ENCODE data around the gene CD300LF. TPM values are rescaled to one million over a fixed set of nuclear protein-coding genes. Genes with fewer than 3 reads are reported as not detected.

The CD300LF gene
- total RNA-seq, 1 experiment from 2014 or later, result not detected

- no peak for TF ChIP-seq STAT6 (CRISPR knock-in tag; conservative IDR thresholded peaks at IDR 0.05; ENCODE audit: low read depth)
- TF ChIP-seq JAZF1 (CRISPR knock-in tag; IDR thresholded peaks at IDR 0.05), result no peak
Measured at GRCh38 chr17:74725111-74725510, 12.4 kb upstream of the CD300LF start (continued).

- H3K36me3 Mint-ChIP-seq, result no peaks in the 10 kb centered on the region
- POLR2A ChIA-PET, result no interaction called here
- H3K27me3 Mint-ChIP-seq (ENCODE audit: low read depth), result peaks cover 11% of the 10 kb centered on the region; the same call in 1 of the 2 replicates
- ATAC-seq (no peak), DNase-seq (ENCODE audit: low spot score) (no peak)
- no peak overlapping the region for H3K4me3 Mint-ChIP-seq
- no peaks in the 10 kb centered on the region for H3K9me3 Mint-ChIP-seq
- H3K27ac Mint-ChIP-seq, result no peak overlapping the region
- H3K4me1 Mint-ChIP-seq, result no peaks in the 10 kb centered on the region
- TF ChIP-seq ATF1 (CRISPR knock-in tag; IDR thresholded peaks at IDR 0.05) (no peak), USF2 (CRISPR knock-in tag; IDR thresholded peaks at IDR 0.05) (no peak), ZNF532 (CRISPR knock-in tag; IDR thresholded peaks at IDR 0.05; ENCODE audit: borderline replicate concordance) (no peak), KAT7 (CRISPR knock-in tag; IDR thresholded peaks at IDR 0.05; ENCODE audit: borderline replicate concordance) (no peak), ZNF219 (CRISPR knock-in tag; IDR thresholded peaks at IDR 0.05; ENCODE audit: borderline replicate concordance) (no peak), TEAD1 (CRISPR knock-in tag; IDR thresholded peaks at IDR 0.05) (no peak), NR2C2 (CRISPR knock-in tag; IDR thresholded peaks at IDR 0.05) (no peak), ESRRA (CRISPR knock-in tag; IDR thresholded peaks at IDR 0.05; ENCODE audit: borderline replicate concordance) (no peak), FOXJ3 (CRISPR knock-in tag; IDR thresholded peaks at IDR 0.05; ENCODE audit: borderline replicate concordance) (no peak), STAT6 (CRISPR knock-in tag; conservative IDR thresholded peaks at IDR 0.05; ENCODE audit: low read depth) (no peak), CREM (CRISPR knock-in tag; IDR thresholded peaks at IDR 0.05) (no peak), JAZF1 (CRISPR knock-in tag; IDR thresholded peaks at IDR 0.05) (no peak), TEAD4 (CRISPR knock-in tag; IDR thresholded peaks at IDR 0.05) (no peak), CREB1 (CRISPR knock-in tag; IDR thresholded peaks at IDR 0.05) (no peak), AR (CRISPR knock-in tag; IDR thresholded peaks at IDR 0.05) (no peak)
- CTCF ChIA-PET, result interaction anchor here (1.1 kb wide), 1 partner anchor 67 kb away, joined by 5 read pairs; no protein-coding TSS in a partner anchor
Measured at GRCh38 chr17:74723891-74724290, 11.2 kb upstream of the CD300LF start.
